RWPE2 (cell line): Measurements from ENCODE around the gene POLR3G.

Source experiments
- ATAC-seq: fragments of 200-7000 bp; cut with Tn5 transposase; 3 replicates; pipeline ENCODE4 v1.9.1; 2021; ENCODE audit warnings: low read depth
- DNase-seq: peaks from one replicate; pipeline ENCODE4 v3.0.0-alpha.2; 2020; ENCODE audit warnings: low spot score
- H3K27ac ChIP-seq: fragments of 450-650 bp; 2 replicates; pipeline ENCODE4 v1.5.1; 2017; ENCODE audit warnings: mild to moderate bottlenecking; ENCODE audit not compliant: poor library complexity, severe bottlenecking
- H3K27me3 ChIP-seq: fragments of 250-450 bp; sonication (Bioruptor Pico); 2 replicates; pipeline ENCODE4 v1.5.1; 2021; ENCODE audit warnings: mild to moderate bottlenecking, moderate library complexity; ENCODE audit not compliant: insufficient read depth, poor library complexity, severe bottlenecking
- H3K36me3 ChIP-seq: fragments of 250-450 bp; sonication (Bioruptor Pico); 2 replicates; pipeline ENCODE4 v1.5.1; 2020; ENCODE audit warnings: low read depth, mild to moderate bottlenecking, moderate library complexity
- H3K4me1 ChIP-seq: fragments of 250-450 bp; sonication (Bioruptor Pico); 2 replicates; pipeline ENCODE4 v1.5.1; 2021; ENCODE audit warnings: mild to moderate bottlenecking, moderate library complexity; ENCODE audit not compliant: insufficient read depth, poor library complexity, severe bottlenecking
- H3K4me3 ChIP-seq: fragments of 250-450 bp; sonication (Bioruptor Pico); 2 replicates; pipeline ENCODE4 v1.5.1; 2021; ENCODE audit warnings: mild to moderate bottlenecking, moderate library complexity; ENCODE audit not compliant: severe bottlenecking
- H3K9me3 ChIP-seq: fragments of 250-450 bp; sonication (Bioruptor Pico); 2 replicates; pipeline ENCODE4 v1.5.1; 2021; ENCODE audit warnings: mild to moderate bottlenecking, moderate library complexity; ENCODE audit not compliant: severe bottlenecking
- TF ChIP-seq, protein P1 (sequence below): fragments of 450-650 bp; IDR thresholded peaks from one replicate; pipeline ENCODE4 v1.5.1; 2017; ENCODE audit warnings: mild to moderate bottlenecking, moderate library complexity; ENCODE audit not compliant: poor library complexity, severe bottlenecking

Gene POLR3G

DNA sequence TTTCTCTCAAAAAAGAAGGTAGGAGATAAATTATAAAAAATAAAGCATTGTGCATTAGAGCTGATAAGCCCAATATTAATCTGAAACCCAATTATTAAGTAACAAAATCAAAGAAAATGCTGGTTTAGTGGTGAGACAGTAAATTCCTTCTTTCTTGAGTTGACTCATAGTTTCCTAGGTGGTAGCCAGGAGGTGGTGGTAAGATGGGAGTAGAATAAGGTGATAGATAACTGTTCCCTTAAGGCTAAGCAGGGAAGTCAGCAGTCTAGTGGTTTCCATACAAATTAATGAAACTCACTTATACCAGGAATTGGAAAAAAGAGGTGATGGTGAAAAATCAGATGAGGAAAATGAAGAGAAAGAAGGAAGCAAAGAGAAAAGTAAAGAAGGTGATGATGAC, 31.6 kb downstream of the POLR3G start:
- H3K4me1 ChIP-seq, result peaks cover 14% of the 10 kb centered on the region

DNA sequence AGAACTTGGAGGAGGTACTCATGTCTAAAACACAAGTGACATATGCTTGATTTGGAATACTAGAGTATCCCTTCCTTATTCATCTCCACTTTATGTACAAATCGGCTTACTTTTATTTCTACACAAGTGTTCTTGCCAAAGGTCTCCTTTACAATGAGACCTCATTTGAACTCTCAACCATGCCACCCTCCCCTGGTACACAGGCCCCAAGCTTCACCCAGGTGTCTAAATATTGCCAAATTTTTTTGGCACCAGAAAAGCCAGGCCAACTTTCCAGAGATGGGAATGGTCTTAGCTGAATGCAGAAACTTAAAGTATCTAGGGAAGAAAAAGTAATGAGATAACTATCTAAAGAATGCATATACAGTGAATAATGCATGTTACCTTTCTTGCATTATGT, 35.8 kb downstream of the POLR3G start:
- DNase-seq (no peak), ATAC-seq (peak; percentile 25; the same call in 2 of the 3 replicates)
- Histone ChIP-seq H3K36me3 (peaks cover 19% of the 10 kb centered on the region), H3K4me1 (no peaks in the 10 kb centered on the region), H3K4me3 (no peak overlapping the region), H3K27ac (no peak overlapping the region), H3K27me3 (no peaks in the 10 kb centered on the region), H3K9me3 (no peaks in the 10 kb centered on the region)
- TF ChIP-seq, protein P1, sequence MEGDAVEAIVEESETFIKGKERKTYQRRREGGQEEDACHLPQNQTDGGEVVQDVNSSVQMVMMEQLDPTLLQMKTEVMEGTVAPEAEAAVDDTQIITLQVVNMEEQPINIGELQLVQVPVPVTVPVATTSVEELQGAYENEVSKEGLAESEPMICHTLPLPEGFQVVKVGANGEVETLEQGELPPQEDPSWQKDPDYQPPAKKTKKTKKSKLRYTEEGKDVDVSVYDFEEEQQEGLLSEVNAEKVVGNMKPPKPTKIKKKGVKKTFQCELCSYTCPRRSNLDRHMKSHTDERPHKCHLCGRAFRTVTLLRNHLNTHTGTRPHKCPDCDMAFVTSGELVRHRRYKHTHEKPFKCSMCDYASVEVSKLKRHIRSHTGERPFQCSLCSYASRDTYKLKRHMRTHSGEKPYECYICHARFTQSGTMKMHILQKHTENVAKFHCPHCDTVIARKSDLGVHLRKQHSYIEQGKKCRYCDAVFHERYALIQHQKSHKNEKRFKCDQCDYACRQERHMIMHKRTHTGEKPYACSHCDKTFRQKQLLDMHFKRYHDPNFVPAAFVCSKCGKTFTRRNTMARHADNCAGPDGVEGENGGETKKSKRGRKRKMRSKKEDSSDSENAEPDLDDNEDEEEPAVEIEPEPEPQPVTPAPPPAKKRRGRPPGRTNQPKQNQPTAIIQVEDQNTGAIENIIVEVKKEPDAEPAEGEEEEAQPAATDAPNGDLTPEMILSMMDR, result no peak

More for the DNA sequence above, 31.6 kb downstream of the POLR3G start:
- Histone ChIP-seq H3K27me3 (no peaks in the 10 kb centered on the region), H3K9me3 (no peaks in the 10 kb centered on the region), H3K27ac (no peak overlapping the region), H3K36me3 (peaks cover 15% of the 10 kb centered on the region; the same call in 1 of the 2 replicates), H3K4me3 (no peak overlapping the region)
- TF ChIP-seq, protein P1, result no peak
- no peak for ATAC-seq
- DNase-seq, result no peak

DNA sequence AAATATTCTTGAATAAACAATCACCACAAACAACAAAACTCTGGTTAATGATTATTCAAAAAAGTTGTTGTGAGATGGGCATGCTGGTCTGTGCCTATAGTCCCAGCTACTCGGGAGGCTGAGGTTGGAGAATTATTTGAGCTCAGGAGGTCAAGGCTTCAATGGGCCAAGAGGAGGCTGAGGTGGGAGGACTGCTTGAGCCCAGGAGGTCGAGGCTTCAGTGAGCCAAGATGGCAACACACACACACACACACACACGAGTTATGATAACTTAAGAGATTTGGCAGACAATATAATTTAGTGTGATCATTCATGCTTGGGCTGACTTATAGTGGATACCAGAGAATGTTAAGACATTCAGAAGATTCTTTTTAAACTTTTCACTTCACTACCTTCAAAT, 39.9 kb downstream of the POLR3G start:
- H3K27me3 ChIP-seq, result no peaks in the 10 kb centered on the region
- H3K4me3 ChIP-seq, result no peak overlapping the region

DNA sequence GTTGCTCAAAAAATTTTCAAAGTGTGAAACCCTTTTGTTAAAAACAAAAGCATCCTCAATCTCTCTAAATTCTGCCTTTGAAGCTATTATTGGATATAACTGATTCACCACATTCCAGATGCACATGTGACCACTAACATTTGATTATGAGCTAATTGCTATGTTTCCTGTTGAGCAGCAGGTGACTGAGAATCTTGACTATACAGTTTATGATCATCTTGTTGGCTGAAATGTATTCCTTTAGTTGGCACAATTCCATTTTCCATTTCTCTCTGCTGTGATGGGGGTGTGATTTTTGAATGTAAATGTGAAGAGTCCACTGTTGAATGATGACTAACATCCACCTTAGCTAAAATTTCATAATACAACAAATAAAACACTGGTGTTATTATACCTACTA, 44.0 kb downstream of the POLR3G start:
- H3K4me1 ChIP-seq, result no peaks in the 10 kb centered on the region
- H3K27ac ChIP-seq, result peak overlapping the region; percentile 23
- peak; percentile 86 for ATAC-seq
- TF ChIP-seq, protein P1, result no peak
- peaks cover 83% of the 10 kb centered on the region for H3K36me3 ChIP-seq
- no peaks in the 10 kb centered on the region for H3K27me3 ChIP-seq
- no peak for DNase-seq
- no peak overlapping the region for H3K4me3 ChIP-seq
- no peaks in the 10 kb centered on the region for H3K9me3 ChIP-seq

More for the DNA sequence above, 39.9 kb downstream of the POLR3G start:
- Histone ChIP-seq H3K27ac (no peak overlapping the region), H3K9me3 (no peaks in the 10 kb centered on the region), H3K36me3 (peaks cover 45% of the 10 kb centered on the region), H3K4me1 (no peaks in the 10 kb centered on the region)
- ATAC-seq (no peak), DNase-seq (no peak)
- TF ChIP-seq, protein P1, result no peak

DNA sequence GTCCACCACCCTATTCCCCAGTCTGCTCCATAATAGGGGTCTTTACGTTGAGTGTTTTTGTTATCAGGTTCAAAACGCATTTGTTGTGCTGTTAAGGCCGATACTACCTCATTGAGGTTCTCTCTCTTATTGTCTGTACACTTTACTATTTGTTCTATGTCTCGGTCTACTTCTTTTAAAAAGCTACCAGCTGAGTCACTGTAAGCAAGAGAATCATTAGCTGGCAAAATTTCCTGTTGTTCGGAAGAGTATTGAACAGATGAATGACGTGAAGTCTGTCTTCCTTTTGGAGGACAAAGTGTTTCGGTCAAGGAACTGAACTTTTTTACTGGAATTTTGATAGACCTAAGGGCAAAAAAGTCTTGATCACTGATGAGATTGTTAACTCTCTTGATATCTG, 44.4 kb downstream of the POLR3G start:
- TF ChIP-seq, protein P1, result no peak
- Histone ChIP-seq H3K4me3 (no peak overlapping the region), H3K27ac (peak overlapping the region; percentile 23), H3K27me3 (no peaks in the 10 kb centered on the region), H3K36me3 (peaks cover 87% of the 10 kb centered on the region), H3K4me1 (no peaks in the 10 kb centered on the region), H3K9me3 (no peaks in the 10 kb centered on the region)
- DNase-seq (no peak), ATAC-seq (peak; percentile 28; the same call in 1 of the 3 replicates)
